ENCODE data around the gene PCNX2. TPM values are rescaled to one million over a fixed set of nuclear protein-coding genes. Genes with fewer than 3 reads are reported as not detected.

The PCNX2 gene
- total and polyA plus RNA-seq, 2 donors (not counting 3 experiments of a cell fraction or from before 2014, with no cell fraction given), result 6.6 to 11.0 TPM

DNA sequence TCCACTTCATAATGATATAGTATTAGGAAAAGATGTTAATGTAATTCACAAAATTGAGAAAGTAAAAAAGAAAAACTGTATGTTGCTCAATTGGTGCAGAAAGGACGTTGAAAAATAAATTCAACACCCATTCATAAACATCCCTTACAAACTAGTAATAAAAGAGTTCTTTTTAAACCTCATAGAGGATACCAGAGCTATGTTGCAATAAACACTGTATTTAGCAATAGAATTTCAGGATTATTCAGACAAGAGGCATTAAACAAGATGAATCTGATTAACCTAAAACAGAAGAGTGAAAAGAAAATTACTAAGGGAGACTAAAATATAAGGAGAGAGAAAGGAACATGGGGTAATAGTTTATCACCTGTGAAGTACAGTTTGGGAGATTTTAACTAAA lies 190.3 kb downstream of the PCNX2 start:
- no peak for DNase-seq (ENCODE audit: low read depth, low spot score)
- ChIA-PET CTCF (no interaction called here), POLR2A (no interaction called here)
- Histone ChIP-seq H3K79me2 (ENCODE audit: control insufficient read depth, insufficient read depth, low read length) (no peaks in the 10 kb centered on the region), H3K36me3 (ENCODE audit: control insufficient read depth in 2 of 2, extremely low read depth in 1 of 2, insufficient read depth in 2 of 2, low read length in 2 of 2) (no peaks in the 10 kb centered on the region), H3K27ac (ENCODE audit: insufficient read depth, low read depth, low read length) (no peak overlapping the region), H2AFZ (ENCODE audit: low read depth, low read length) (no peak overlapping the region), H4K20me1 (replicated peaks; ENCODE audit: control insufficient read depth, extremely low read depth, insufficient read depth, low read length) (no peaks in the 10 kb centered on the region), H3K4me2 (ENCODE audit: insufficient read depth, low read length) (no peak overlapping the region), H3K9ac (replicated peaks; ENCODE audit: extremely low read depth, insufficient read depth, low read length) (no peak overlapping the region), H3K9me3 (replicated peaks; ENCODE audit: control insufficient read depth, insufficient read depth, low read length) (no peaks in the 10 kb centered on the region), H3K4me1 (ENCODE audit: control insufficient read depth, extremely low read depth, insufficient read depth, low read length) (no peaks in the 10 kb centered on the region), H3K27me3 (ENCODE audit: control insufficient read depth in 2 of 2, insufficient read depth in 2 of 2, low read length in 2 of 2) (no peaks in the 10 kb centered on the region), H3K9me1 (replicated peaks; ENCODE audit: control insufficient read depth, extremely low read depth, insufficient read depth, low read length) (no peaks in the 10 kb centered on the region), H3K4me3 (replicated peaks in 1 of 3; ENCODE audit: insufficient read depth in 1 of 3, low read depth in 1 of 3, low read length in 3 of 3) (no peak overlapping the region)
- no peak for FAIRE-seq
- TF ChIP-seq MYC (IDR thresholded peaks at IDR 0.05; ENCODE audit: low read depth, low read length), result no peak
- no peak for TF ChIP-seq JUN (IDR thresholded peaks at IDR 0.05; ENCODE audit: borderline replicate concordance, insufficient read depth, insufficient read length, low read depth)
- TF ChIP-seq, protein P1, sequence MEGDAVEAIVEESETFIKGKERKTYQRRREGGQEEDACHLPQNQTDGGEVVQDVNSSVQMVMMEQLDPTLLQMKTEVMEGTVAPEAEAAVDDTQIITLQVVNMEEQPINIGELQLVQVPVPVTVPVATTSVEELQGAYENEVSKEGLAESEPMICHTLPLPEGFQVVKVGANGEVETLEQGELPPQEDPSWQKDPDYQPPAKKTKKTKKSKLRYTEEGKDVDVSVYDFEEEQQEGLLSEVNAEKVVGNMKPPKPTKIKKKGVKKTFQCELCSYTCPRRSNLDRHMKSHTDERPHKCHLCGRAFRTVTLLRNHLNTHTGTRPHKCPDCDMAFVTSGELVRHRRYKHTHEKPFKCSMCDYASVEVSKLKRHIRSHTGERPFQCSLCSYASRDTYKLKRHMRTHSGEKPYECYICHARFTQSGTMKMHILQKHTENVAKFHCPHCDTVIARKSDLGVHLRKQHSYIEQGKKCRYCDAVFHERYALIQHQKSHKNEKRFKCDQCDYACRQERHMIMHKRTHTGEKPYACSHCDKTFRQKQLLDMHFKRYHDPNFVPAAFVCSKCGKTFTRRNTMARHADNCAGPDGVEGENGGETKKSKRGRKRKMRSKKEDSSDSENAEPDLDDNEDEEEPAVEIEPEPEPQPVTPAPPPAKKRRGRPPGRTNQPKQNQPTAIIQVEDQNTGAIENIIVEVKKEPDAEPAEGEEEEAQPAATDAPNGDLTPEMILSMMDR (IDR thresholded peaks at IDR 0.05; ENCODE audit: extremely low read depth in 1 of 2, insufficient read depth in 1 of 2, low read depth in 1 of 2, low read length in 2 of 2), result no peak
- dilution Hi-C loops (cut with MboI; ENCODE audit: extremely low pct_ligation_motif_present, low sequenced_read_pairs) (no loop called here), intact Hi-C loops (cut with micrococcal nuclease) (no loop called here)
- no TSS peak for BruUV-seq (replicated peaks)

GRCh38 chr1:233102341-233102740 lies 193.2 kb downstream of the PCNX2 start:
- POLR2A ChIA-PET, result no interaction called here
- H3K4me3 ChIP-seq (replicated peaks in 1 of 3; ENCODE audit: insufficient read depth in 1 of 3, low read depth in 1 of 3, low read length in 3 of 3), result no peak overlapping the region
- no peaks in the 10 kb centered on the region for H3K27me3 ChIP-seq (ENCODE audit: control insufficient read depth in 2 of 2, insufficient read depth in 2 of 2, low read length in 2 of 2)
- H3K4me2 ChIP-seq (ENCODE audit: insufficient read depth, low read length), result no peak overlapping the region
- BruUV-seq (replicated peaks), result no TSS peak
- H3K9me1 ChIP-seq (replicated peaks; ENCODE audit: control insufficient read depth, extremely low read depth, insufficient read depth, low read length), result no peaks in the 10 kb centered on the region
- CTCF ChIA-PET, result no interaction called here
- dilution Hi-C loops (cut with MboI; ENCODE audit: extremely low pct_ligation_motif_present, low sequenced_read_pairs) (no loop called here), intact Hi-C loops (cut with micrococcal nuclease) (no loop called here)
- DNase-seq (ENCODE audit: low read depth, low spot score), result no peak
- H3K4me1 ChIP-seq (ENCODE audit: control insufficient read depth, extremely low read depth, insufficient read depth, low read length), result no peaks in the 10 kb centered on the region
- H2AFZ ChIP-seq (ENCODE audit: low read depth, low read length), result no peak overlapping the region
- H4K20me1 ChIP-seq (replicated peaks; ENCODE audit: control insufficient read depth, extremely low read depth, insufficient read depth, low read length), result no peaks in the 10 kb centered on the region
- H3K9ac ChIP-seq (replicated peaks; ENCODE audit: extremely low read depth, insufficient read depth, low read length), result no peak overlapping the region
- FAIRE-seq, result no peak
- TF ChIP-seq MYC (IDR thresholded peaks at IDR 0.05; ENCODE audit: low read depth, low read length) (no peak), FOS (IDR thresholded peaks at IDR 0.05; ENCODE audit: borderline replicate concordance, insufficient read depth, low read length) (no peak), MAX (IDR thresholded peaks at IDR 0.05; ENCODE audit: insufficient read depth, insufficient read length) (no peak), JUN (IDR thresholded peaks at IDR 0.05; ENCODE audit: borderline replicate concordance, insufficient read depth, insufficient read length, low read depth) (no peak), GATA2 (IDR thresholded peaks at IDR 0.05; ENCODE audit: insufficient read depth, insufficient read length, low read depth, low read length) (no peak), POLR2AphosphoS5 (IDR thresholded peaks at IDR 0.05; ENCODE audit: insufficient read depth, low read depth, low read length) (no peak), EZH2 (IDR thresholded peaks at IDR 0.05; ENCODE audit: borderline replicate concordance, low read depth, low read length, severe bottlenecking) (no peak), POLR2A (IDR thresholded peaks at IDR 0.05; ENCODE audit: low read depth, low read length) (no peak)
- TF ChIP-seq, protein P1 (IDR thresholded peaks at IDR 0.05; ENCODE audit: extremely low read depth in 1 of 2, insufficient read depth in 1 of 2, low read depth in 1 of 2, low read length in 2 of 2), result no peak
- H3K9me3 ChIP-seq (replicated peaks; ENCODE audit: control insufficient read depth, insufficient read depth, low read length), result no peaks in the 10 kb centered on the region
- no peak overlapping the region for H3K27ac ChIP-seq (ENCODE audit: insufficient read depth, low read depth, low read length)
- no peaks in the 10 kb centered on the region for H3K36me3 ChIP-seq (ENCODE audit: control insufficient read depth in 2 of 2, extremely low read depth in 1 of 2, insufficient read depth in 2 of 2, low read length in 2 of 2)
- H3K79me2 ChIP-seq (ENCODE audit: control insufficient read depth, insufficient read depth, low read length), result no peaks in the 10 kb centered on the region
